ENCODE data around the gene AOPEP.

DNA sequence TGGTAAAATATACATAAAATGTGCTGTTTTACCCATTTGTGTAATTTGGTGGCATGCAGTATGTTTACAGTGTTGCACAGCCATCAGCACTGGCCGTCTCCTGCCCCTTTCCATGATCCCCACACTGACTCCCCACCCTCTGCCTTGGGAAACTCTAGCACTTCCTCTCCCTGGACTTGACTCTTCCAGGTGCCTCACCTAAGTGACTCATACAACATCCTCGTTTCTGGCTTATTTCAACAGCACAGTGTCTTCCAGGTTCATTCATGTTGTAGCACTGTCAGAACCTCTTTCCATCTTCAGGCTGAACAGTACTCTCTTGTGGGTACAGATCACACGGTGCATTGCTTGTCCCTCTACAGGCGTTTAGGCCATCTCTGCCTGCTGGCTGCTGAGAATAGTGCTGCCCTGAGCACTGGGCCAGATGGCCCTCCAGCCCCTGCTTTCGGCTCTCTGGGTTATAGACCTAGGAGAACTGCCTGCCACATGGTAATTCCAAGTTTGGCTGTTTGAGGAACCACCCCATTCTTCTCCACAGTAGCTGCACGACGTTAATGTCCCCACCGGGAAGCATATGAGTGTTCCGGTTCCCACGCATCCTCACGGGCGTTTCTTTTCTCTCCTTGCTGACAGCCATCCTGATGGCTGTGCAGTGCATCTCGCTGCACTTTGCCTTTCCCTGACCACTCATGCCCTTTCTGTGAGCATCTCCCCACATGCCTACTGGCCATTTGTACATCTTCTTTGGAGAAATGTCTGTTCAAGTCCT is 379.2 kb downstream of the AOPEP start:
- TF ChIP-seq, protein P1, sequence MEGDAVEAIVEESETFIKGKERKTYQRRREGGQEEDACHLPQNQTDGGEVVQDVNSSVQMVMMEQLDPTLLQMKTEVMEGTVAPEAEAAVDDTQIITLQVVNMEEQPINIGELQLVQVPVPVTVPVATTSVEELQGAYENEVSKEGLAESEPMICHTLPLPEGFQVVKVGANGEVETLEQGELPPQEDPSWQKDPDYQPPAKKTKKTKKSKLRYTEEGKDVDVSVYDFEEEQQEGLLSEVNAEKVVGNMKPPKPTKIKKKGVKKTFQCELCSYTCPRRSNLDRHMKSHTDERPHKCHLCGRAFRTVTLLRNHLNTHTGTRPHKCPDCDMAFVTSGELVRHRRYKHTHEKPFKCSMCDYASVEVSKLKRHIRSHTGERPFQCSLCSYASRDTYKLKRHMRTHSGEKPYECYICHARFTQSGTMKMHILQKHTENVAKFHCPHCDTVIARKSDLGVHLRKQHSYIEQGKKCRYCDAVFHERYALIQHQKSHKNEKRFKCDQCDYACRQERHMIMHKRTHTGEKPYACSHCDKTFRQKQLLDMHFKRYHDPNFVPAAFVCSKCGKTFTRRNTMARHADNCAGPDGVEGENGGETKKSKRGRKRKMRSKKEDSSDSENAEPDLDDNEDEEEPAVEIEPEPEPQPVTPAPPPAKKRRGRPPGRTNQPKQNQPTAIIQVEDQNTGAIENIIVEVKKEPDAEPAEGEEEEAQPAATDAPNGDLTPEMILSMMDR (IDR thresholded peaks at IDR 0.05): no peak
- TF ChIP-seq EZH2phosphoT487 (IDR thresholded peaks at IDR 0.05): no peak
